GM18868 (cell line): Measurements from ENCODE around the gene NKG7.
A peak's percentile ranks its signal among the peaks of the same experiment; 100 is the strongest.

Source experiments
- ATAC-seq: cut with Tn5 transposase; IDR thresholded peaks from one replicate; pipeline ENCODE4 v1.9.1; 2021; ENCODE audit warnings: mild to moderate bottlenecking, moderate library complexity; ENCODE audit not compliant: unreplicated experiment

NKG7 gene

DNA sequence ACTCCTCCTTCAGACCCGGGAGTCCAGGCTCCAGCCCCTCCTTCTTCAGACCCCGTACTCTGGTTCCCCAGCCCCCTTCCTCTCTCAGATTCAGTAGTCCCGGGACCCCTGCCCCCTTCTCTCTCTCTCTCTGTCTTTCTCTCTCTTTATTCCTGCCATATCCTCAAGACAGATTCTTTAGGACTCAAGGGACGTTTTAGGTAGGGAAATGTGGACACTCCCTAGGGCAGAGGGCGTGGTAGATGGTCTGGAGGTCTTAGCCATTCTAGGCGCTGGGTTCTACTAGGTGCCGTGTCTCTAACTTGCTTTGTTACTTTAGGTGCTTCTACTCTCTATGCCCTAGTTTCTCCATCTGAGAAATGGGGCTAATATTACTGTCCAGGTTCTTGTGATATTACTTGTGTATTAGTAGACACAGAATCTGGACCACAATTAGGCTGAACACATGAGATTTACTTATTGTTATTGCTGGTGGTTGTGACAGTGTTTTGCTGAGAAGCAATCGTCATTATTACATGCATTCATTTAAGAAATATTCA, 18.7 kb upstream of the NKG7 start:
- no peak for ATAC-seq

DNA sequence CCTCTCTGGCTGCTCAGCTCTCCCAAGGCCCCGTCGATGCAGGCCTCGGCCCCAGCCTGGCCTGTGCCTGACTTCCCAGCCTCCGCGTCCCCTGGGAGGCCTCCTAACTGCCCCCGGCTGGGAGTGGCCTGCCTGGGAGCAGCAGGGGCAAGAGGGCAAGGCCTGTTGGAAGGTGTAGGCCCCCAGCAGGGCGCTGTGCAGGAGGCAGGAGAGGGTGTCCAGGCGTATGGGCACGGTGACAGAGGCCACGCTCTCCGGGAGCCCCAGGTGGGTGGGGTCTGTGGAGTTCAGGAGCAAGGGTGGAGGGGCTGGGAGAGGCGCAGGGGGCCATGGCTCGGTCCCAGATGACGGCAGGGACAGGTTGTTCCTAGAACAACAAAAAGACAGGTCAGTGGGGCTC, 16.7 kb upstream of the NKG7 start:
- no peak for ATAC-seq

DNA sequence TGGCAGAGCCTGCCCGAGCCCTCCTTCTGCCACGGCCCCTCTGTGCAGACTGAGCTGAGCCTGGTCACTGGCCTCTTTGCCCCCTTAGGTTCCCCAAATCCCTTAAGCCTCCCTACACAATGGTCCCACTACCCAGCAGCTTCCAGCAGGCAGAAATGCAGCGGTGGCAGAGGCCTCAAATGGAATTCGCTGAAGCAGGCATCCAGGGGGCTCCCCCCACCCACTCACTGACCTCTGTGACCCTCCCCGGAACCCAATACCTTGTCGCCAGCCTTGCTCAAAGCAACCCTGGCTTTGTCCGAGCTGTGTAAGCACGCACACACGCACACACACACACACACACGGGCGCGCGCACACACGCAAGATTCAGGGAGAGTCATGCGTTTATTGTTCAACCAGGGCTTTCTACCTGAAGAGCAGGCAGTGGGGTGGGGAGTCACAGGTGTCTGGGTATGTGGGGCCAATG, 15.5 kb upstream of the NKG7 start, which contains the start of gene LIM2:
LIM2 (minus strand) TSS at position 51 of the 466 bp plus-strand sequence. CDS start 531 bp downstream, outside the sequence.
- ATAC-seq: no peak

DNA sequence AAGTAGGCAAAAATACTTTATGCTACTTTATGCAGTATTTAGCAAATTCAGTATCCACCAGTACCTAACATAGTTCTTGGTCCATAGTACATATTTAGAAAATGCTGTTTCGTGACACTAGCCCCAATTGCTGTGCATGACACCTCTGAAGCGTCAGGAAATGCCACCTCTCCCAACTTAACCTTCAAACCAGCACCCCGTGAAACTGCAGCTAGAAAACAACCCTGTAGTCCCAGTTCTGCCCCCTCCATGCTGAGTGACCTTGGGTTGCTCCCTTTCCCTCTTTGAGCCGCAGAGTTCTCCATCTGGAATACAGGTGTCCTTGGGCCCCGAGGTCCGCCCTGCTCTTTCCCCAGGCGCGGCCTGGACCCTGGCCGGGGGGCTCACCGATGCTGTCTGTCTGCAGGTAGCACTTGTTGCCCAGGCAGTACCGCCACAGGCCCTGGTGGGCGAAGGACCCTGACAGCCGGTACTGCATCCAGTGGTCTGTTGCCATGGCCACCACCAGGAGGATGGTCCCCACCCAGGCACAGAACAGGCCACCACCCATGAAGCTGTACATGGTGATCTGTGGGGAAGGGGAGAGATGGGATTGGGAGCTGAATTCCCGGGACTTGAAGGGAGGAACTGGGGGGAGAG, 14.5 kb upstream of the NKG7 start:
- no peak for ATAC-seq

GRCh38 chr19:51382004-51382403, 9.6 kb upstream of the NKG7 start:
- ATAC-seq: no peak

GRCh38 chr19:51380379-51380778, 7.9 kb upstream of the NKG7 start:
- no peak for ATAC-seq

GRCh38 chr19:51377422-51377821, 5.0 kb upstream of the NKG7 start:
- ATAC-seq: no peak

DNA sequence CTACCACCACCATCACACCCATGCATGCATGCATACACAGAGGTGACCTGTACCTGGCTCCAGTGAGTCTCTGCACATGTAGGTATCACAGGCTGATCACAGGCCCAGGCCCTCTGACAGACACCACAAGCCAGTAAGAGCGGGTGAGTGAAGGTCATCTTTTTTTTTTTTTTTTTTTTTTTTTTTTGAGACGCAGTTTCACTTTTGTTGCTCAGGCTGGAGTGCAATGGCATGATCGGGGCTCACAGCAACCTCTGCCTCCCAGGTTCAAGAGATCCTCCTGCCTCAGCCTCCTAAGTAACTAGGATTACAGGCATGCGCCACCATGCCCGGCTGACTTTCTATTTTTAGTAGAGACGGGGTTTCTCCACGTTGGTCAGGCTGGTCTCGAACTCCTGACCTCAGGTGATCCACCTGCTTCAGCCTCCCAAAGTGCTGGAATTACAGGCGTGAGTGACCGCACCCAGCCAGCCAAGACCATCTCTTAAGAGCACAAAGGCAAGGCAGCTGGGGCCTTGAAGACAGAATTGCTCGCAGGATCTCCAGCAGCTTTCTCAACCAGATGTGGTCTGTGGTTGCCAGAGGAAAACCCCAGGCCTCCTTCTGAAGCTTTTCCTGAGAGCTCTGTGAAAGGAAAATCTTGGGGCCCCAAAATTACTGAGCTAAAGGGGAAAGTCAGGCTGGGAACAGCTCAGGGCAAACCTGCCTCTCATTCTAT, 3.2 kb upstream of the NKG7 start:
- ATAC-seq: no peak

GRCh38 chr19:51372021-51372648, 319 bp downstream of the NKG7 start:
- no peak for ATAC-seq

- no peak for ATAC-seq
These were observed 1.2 kb downstream of the NKG7 start for GRCh38 chr19:51371186-51371690.

- ATAC-seq: no peak
These were observed 2.2 kb downstream of the NKG7 start for GRCh38 chr19:51370230-51370629.

DNA sequence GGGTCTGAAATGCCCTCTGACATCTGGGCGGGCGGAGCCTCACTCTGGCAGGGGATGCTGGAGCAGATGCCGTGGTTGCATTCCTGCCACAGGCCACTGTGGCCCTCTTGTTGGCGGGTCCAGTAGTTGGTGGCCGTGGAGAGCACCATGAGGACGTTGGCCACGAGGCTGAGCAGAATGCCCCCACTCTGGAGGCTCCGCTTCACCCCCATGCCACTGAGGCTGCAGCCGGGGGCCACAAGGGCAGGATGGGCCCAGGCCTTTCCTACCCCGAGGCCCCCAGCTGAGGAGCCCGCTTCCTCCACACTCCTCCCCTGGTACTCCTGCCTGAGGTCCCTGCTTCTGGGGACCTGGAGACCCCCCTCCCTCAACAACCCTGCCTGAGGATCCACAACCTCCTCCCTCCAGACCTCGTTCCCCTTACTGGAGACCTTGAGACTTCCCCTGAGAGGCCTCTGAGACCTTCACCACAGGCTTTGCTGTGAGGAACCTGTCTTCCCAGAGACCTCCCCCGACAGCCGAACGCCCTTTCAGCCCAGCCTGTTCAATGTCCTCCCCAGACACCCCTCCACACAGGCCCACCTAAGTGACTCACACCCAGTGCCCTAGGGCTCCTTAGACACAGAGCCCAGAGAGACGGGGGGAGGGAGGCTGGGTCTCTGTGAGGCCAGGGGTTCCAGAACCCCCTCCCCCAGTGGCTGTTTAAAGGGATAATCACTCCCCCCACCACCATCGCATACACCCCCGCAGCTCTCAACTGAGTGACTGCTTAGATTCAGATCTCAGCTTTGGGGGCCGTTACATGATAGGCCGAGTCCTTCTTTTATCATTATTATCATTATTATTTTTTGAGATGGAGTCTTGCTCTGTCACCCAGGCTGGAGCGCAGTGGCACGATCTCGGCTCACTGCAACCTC, 3.8 kb downstream of the NKG7 start, which contains the start of gene CLDND2:
CLDND2 (minus strand) TSS at position 638 of the 917 bp plus-strand sequence; CDS start at position 212, 426 bp downstream.
- no peak for ATAC-seq

GRCh38 chr19:51367565-51368365, 4.7 kb downstream of the NKG7 start:
- peak; percentile 78 for ATAC-seq

GRCh38 chr19:51367255-51367564, 5.2 kb downstream of the NKG7 start:
- peak; percentile 3 for ATAC-seq

GRCh38 chr19:51366389-51367254, 5.8 kb downstream of the NKG7 start:
- ATAC-seq: peak; percentile 42

DNA sequence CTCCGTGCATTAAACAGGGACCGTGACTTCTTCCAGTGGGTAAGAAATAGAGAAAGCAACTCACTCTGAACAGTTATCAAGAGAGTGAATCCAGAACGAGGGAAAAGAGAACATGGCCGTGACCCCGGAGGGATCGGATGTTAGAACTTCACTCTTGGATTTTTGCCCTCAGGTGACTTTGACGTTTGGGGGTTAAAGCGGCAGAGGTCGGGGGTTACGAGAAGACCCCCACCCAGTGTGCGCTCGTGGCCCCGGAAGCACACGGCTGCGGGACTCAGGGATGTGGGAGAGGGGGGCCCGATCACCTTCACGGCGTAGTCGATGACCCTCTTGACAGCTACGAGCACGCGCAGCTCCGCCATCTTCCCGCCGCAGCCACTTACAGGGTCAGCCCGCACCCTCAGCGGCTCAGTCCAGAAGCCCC, 6.5 kb downstream of the NKG7 start, which contains the start of gene ETFB:
ETFB (minus strand) TSS at position 424 of the 424 bp plus-strand sequence; CDS start at position 362, 62 bp downstream.
- no peak for ATAC-seq

GRCh38 chr19:51365211-51365964, 7.1 kb downstream of the NKG7 start:
- no peak for ATAC-seq
